ENCODE data around the gene ADCY7. TPM values are rescaled to one million over a fixed set of nuclear protein-coding genes. Genes with fewer than 3 reads are reported as not detected.
A peak's percentile ranks its signal among the peaks of the same experiment; 100 is the strongest.

The ADCY7 gene
- total and polyA plus RNA-seq, 4 donors, result 20.9 to 105 (median 38.5) TPM

GRCh38 chr16:50302472-50303005 lies 36.2 kb downstream of the ADCY7 start:
- Histone ChIP-seq H3K36me3 (ENCODE audit: control insufficient read depth in 4 of 4, insufficient read depth in 4 of 4, low read length in 4 of 4) (peaks cover 0 to 35% (median 0%) of the 10 kb centered on the region in 4 donors), H3K27me3 (ENCODE audit: control insufficient read depth in 3 of 3, insufficient read depth in 3 of 3, low read length in 2 of 3) (no peaks in the 10 kb centered on the region), H3K9ac (ENCODE audit: insufficient read depth in 1 of 2, low read length in 2 of 2) (no peak overlapping the region), H3K4me1 (ENCODE audit: control insufficient read depth in 5 of 5, insufficient read depth in 5 of 5, low read length in 5 of 5) (peaks cover 0 to 18% (median 3%) of the 10 kb centered on the region in 5 donors), H3K27ac (ENCODE audit: low read depth in 1 of 2, low read length in 1 of 2) (peak overlapping the region in 1 of 2 donors; percentile 5), H3K9me3 (ENCODE audit: control insufficient read depth in 4 of 4, insufficient read depth in 3 of 4, low read length in 3 of 4) (no peaks in the 10 kb centered on the region), H3K4me3 (no peak overlapping the region)
- WGBS, 2 donors, result 78 to 93% methylated on average over 15 of the region's 15 CpGs
- ATAC-seq (ENCODE audit: insufficient read depth, low FRiP score) (no peak), DNase-seq (no peak)
- TF ChIP-seq CTCF (IDR thresholded peaks at IDR 0.05; ENCODE audit: control extremely low read depth, extremely low read depth), result no peak

DNA sequence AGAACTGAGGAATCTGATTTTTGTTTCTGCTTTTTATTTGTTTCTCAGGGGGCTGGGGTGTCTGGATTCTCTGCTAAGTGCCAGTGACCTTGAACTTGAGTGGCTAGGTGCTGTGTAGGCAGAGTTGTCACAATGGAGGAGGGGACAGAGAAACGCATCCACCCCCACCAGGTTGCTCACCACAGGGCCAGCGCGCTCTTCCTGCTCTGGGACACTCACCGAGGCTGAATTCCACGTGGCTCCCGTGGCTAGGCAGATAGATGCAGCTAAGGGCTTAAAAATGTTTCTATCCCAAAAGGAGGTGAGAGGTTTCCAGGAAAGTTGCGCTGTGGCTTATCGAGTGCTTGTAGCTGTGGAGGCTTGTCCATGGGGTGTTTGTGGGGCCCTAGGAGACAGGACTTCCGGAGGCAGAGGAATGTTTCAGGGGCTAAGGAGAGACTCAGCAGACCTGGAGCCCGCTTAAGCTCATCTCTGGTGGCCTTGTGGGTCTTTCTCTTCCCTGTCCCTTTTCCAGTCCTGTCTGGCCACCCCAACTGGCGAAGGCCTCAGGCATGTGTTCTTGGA lies 36.8 kb downstream of the ADCY7 start:
- WGBS, 2 donors, result 75 to 90% methylated on average over 11 of the region's 11 CpGs
- Histone ChIP-seq H3K4me1 (ENCODE audit: control insufficient read depth in 5 of 5, insufficient read depth in 5 of 5, low read length in 5 of 5) (peaks cover 0 to 18% (median 3%) of the 10 kb centered on the region in 5 donors), H3K27me3 (ENCODE audit: control insufficient read depth in 3 of 3, insufficient read depth in 3 of 3, low read length in 2 of 3) (no peaks in the 10 kb centered on the region), H3K36me3 (ENCODE audit: control insufficient read depth in 4 of 4, insufficient read depth in 4 of 4, low read length in 4 of 4) (peaks cover 0 to 37% (median 0%) of the 10 kb centered on the region in 4 donors), H3K4me3 (no peak overlapping the region), H3K9me3 (ENCODE audit: control insufficient read depth in 4 of 4, insufficient read depth in 3 of 4, low read length in 3 of 4) (no peaks in the 10 kb centered on the region), H3K27ac (ENCODE audit: low read depth in 1 of 2, low read length in 1 of 2) (peak overlapping the region in 1 of 2 donors; percentile 5), H3K9ac (ENCODE audit: insufficient read depth in 1 of 2, low read length in 2 of 2) (no peak overlapping the region)
- no peak for DNase-seq
- TF ChIP-seq CTCF (IDR thresholded peaks at IDR 0.05; ENCODE audit: control extremely low read depth, extremely low read depth), result no peak
- no peak for ATAC-seq (ENCODE audit: insufficient read depth, low FRiP score)

DNA sequence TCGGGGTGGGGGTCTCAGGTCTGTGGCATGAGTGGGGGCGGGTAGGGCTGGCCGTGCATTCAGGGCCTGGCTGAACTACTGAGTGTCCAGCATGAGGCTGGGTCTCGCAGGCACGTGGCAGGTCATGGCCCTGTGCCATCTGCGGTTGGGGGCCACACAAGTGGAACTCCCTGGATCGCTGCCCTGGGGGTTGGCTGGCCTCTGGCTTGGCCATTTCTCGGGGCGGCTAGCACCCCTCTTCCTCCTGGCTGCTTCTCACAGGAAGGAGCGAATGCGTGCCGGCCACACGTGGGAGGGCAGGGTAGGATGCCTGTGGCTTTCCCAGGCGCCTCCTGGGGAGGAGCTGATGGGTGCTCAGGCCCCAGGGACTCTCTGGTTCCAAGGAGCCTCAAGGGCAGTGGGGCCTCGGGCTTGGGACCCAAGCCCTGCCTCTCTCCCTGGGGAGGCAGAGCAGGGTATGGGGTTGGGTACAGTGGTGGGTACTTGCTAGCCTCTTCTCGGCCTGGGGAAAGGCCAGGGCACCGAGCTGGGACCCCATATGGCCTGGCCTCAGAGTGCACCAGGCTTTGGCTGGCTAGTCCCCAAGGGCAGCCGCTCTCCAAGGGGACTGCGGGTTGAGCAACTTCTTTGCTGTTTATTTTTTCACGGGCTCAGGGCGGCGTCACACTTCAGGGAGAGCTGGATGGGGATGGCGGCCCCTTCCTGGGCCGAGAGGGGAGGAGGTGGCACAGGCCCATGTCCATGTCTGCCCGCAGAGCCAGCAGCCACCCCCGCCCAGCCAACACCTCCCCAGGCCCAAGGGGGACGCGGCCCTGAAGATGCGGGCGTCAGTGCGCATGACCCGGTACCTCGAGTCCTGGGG lies 37.5 kb downstream of the ADCY7 start:
- ATAC-seq (ENCODE audit: insufficient read depth, low FRiP score) (peak; percentile 15), DNase-seq (peak; percentile 46 to 66 (median 60))
- no peak overlapping the region for H3K4me3 ChIP-seq
- peaks cover 0 to 38% (median 0%) of the 10 kb centered on the region in 4 donors for H3K36me3 ChIP-seq (ENCODE audit: control insufficient read depth in 4 of 4, insufficient read depth in 4 of 4, low read length in 4 of 4)
- H3K9me3 ChIP-seq (ENCODE audit: control insufficient read depth in 4 of 4, insufficient read depth in 3 of 4, low read length in 3 of 4), result no peaks in the 10 kb centered on the region
- TF ChIP-seq CTCF (IDR thresholded peaks at IDR 0.05; ENCODE audit: control extremely low read depth, extremely low read depth), result no peak
- H3K9ac ChIP-seq (ENCODE audit: insufficient read depth in 1 of 2, low read length in 2 of 2), result no peak overlapping the region
- peak overlapping the region in 1 of 2 donors; percentile 41 for H3K27ac ChIP-seq (ENCODE audit: low read depth in 1 of 2, low read length in 1 of 2)
- H3K27me3 ChIP-seq (ENCODE audit: control insufficient read depth in 3 of 3, insufficient read depth in 3 of 3, low read length in 2 of 3), result no peaks in the 10 kb centered on the region
- 62 to 82% methylated on average over 30 to 33 of the region's 33 CpGs for WGBS, 2 donors
- H3K4me1 ChIP-seq (ENCODE audit: control insufficient read depth in 5 of 5, insufficient read depth in 5 of 5, low read length in 5 of 5), result peaks cover 0 to 18% (median 3%) of the 10 kb centered on the region in 5 donors

All from lung (tissue), 12 donors.